Measurements from ENCODE around the gene KRT72. TPM values are rescaled to one million over a fixed set of nuclear protein-coding genes. Genes with fewer than 3 reads are reported as not detected.

The KRT72 gene
- total and polyA plus RNA-seq, 4 experiments from 2014 or later, result 7.7 to 8.4 TPM; not detected in 2

DNA sequence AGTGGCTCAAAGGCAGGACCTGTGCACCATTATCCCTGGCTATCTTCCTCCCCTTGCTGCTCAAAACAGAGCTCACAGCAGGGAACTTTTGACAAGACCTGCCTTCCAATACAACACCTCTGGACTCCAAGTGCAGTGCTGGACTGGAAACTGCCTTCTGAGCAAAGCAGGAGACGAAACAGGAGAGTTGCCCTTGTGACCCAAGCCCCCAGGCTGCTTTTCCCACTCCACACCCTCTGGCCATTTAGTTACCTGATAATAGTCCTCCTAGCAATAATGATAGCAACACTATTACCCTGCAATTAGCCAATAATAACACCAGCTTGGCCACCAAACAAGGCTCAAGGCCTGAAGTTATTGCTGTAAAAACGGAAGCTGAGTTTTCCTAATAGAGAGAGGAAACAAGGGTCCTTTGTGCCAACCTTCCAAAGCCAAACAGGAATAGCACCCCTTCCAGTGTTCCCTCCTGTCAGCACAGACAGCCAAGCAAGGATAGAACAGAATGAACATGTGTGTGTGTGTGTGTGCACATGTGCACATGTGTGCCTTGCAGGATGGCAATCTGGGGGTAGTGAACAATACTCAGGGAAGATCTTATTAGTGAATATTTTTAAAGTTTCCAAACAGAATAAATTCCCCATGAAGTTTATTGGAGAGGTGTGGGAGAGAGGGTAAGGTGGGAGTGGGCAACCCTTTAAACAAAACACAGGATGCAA, 26.3 kb upstream of the KRT72 start:
- Histone ChIP-seq H3K27me3 (ENCODE audit: insufficient read depth, low read length) (no peaks in the 10 kb centered on the region), H3K36me3 (ENCODE audit: insufficient read depth, low read length) (no peaks in the 10 kb centered on the region), H3K9me3 (ENCODE audit: control insufficient read depth in 1 of 2, low read length in 2 of 2) (no peaks in the 10 kb centered on the region), H3K27ac (ENCODE audit: low read depth, low read length) (no peak overlapping the region), H3K4me1 (ENCODE audit: insufficient read depth, low read length) (peaks cover 11% of the 10 kb centered on the region), H3K4me3 (ENCODE audit: low read length in 2 of 2) (no peak overlapping the region)
- intact Hi-C loops (cut with micrococcal nuclease), result no loop called here
- Mint-ChIP-seq H3K4me3 (no peak overlapping the region), H3K9me3 (peaks cover 0 to 7% (median 1%) of the 10 kb centered on the region in 8 donors), H3K4me1 (peaks cover 9 to 51% (median 25%) of the 10 kb centered on the region in 4 donors), H3K27me3 (peaks cover 0 to 3% of the 10 kb centered on the region in 2 donors), H3K36me3 (no peaks in the 10 kb centered on the region), H3K27ac (peak overlapping the region in 1 of 7 donors; percentile 25)
- no peak for DNase-seq
- POLR2A ChIA-PET (ENCODE audit: partially characterized antibody), result interaction anchor here (1.9 kb wide), 1 partner anchor 18 kb away, joined by 7 read pairs; no protein-coding TSS in a partner anchor
- CTCF ChIA-PET (ENCODE audit: partially characterized antibody), result no interaction called here

DNA sequence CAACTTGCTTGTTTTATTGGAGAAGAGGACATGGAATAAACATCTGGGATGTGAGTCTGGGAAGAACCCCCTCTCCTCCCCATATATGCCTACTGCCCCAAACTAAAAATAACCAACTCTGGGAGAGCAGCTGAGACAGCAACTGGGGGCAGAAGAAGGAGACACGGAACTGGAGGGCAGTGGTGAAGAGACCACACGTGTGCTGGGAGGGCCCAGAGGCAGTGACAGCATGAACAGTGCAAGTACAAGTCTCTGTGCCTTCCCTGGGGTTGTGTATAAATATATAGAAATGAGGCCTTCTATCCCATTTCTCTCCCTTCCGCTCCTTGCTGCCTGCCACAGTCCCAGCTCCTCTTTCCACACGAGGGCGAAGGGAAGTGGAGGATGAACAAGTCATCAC, 21.1 kb upstream of the KRT72 start:
- DNase-seq, result no peak
- Mint-ChIP-seq H3K27ac (no peak overlapping the region), H3K36me3 (no peaks in the 10 kb centered on the region), H3K27me3 (peaks cover 2 to 4% of the 10 kb centered on the region in 2 donors), H3K9me3 (peaks cover 0 to 7% (median 1%) of the 10 kb centered on the region in 8 donors), H3K4me3 (no peak overlapping the region), H3K4me1 (peaks cover 0 to 16% (median 6%) of the 10 kb centered on the region in 4 donors)
- H3K4me1 ChIP-seq (ENCODE audit: insufficient read depth, low read length), result no peaks in the 10 kb centered on the region
- H3K27me3 ChIP-seq (ENCODE audit: insufficient read depth, low read length), result no peaks in the 10 kb centered on the region
- H3K9me3 ChIP-seq (ENCODE audit: control insufficient read depth in 1 of 2, low read length in 2 of 2), result no peaks in the 10 kb centered on the region
- intact Hi-C loops (cut with micrococcal nuclease), result no loop called here
- no peak overlapping the region for H3K27ac ChIP-seq (ENCODE audit: low read depth, low read length)
- H3K4me3 ChIP-seq (ENCODE audit: low read length in 2 of 2), result no peak overlapping the region
- no peaks in the 10 kb centered on the region for H3K36me3 ChIP-seq (ENCODE audit: insufficient read depth, low read length)
- ChIA-PET POLR2A (ENCODE audit: partially characterized antibody) (interaction anchor here (0.8 kb wide), 1 partner anchor 10 kb away, joined by 3 read pairs; no protein-coding TSS in a partner anchor), CTCF (ENCODE audit: partially characterized antibody) (no interaction called here)

DNA sequence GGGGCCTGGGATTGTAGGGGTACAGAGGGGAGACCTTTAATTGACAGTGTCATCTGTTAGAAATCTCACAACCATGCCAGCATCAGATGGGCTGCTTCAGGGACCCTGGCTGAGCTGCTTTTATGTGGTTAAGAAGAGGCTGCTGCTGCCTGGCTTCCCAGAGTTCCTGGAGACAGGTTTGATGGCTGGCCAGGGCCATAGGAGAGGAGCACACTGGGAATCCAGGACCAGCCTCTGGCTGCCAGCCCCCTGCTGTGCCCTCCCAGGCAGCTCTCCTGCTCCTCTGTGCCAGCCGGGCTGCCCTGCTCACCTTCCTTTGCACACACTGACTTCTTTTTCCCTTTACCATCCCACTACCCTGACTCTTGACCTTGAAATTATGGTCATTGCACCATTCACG, 17.6 kb upstream of the KRT72 start:
- CTCF ChIA-PET (ENCODE audit: partially characterized antibody), result interaction anchor here (1.2 to 1.5 kb wide), 2 partner anchors 15 to 35 kb away, joined by 3 read pairs; no protein-coding TSS in a partner anchor

DNA sequence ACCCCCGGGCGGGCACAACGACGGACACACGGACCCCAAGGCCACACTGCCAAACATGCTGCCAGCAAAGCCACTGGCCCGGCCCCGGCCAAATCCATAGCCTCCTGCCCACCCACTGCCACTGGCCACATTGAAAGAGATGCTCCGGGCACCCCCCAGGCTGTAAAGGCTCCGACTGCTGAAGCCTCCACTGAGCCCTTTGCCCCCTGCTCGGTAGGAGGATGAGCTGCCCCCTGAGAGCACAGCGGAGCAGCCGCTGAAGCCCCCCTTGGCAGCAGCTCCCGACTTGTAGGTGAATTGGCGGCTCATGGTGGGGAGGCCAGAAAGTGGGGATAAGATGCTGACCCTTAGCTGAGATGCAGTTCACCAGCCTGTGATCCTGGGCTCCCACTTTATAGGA, 17.0 kb upstream of the KRT72 start, which contains the start of gene KRT73:
Gene KRT73, minus strand, starts transcription at position 344 of the 400 bp plus-strand sequence. Its CDS starts 35 bp downstream, at position 309.
- H3K27ac Mint-ChIP-seq, result peak within 1 kb of the TSS in 1 of 7 donors; percentile 57
- peaks cover 26% of the 10 kb centered on the region for H3K4me1 ChIP-seq (ENCODE audit: insufficient read depth, low read length)
- POLR2A ChIA-PET (ENCODE audit: partially characterized antibody), result no interaction called here

More for the DNA sequence above, 17.6 kb upstream of the KRT72 start:
- H3K27ac Mint-ChIP-seq, result no peak overlapping the region
- intact Hi-C loops (cut with micrococcal nuclease), result no loop called here
- Histone ChIP-seq H3K4me1 (ENCODE audit: insufficient read depth, low read length) (peaks cover 26% of the 10 kb centered on the region), H3K27ac (ENCODE audit: low read depth, low read length) (no peak overlapping the region), H3K9me3 (ENCODE audit: control insufficient read depth in 1 of 2, low read length in 2 of 2) (no peaks in the 10 kb centered on the region), H3K36me3 (ENCODE audit: insufficient read depth, low read length) (no peaks in the 10 kb centered on the region), H3K4me3 (ENCODE audit: low read length in 2 of 2) (no peak overlapping the region), H3K27me3 (ENCODE audit: insufficient read depth, low read length) (no peaks in the 10 kb centered on the region)
- peaks cover 7 to 39% (median 23%) of the 10 kb centered on the region in 4 donors for H3K4me1 Mint-ChIP-seq
- H3K9me3 Mint-ChIP-seq, result peaks cover 0 to 7% (median 1%) of the 10 kb centered on the region in 8 donors
- H3K36me3 Mint-ChIP-seq, result no peaks in the 10 kb centered on the region
- DNase-seq, result no peak
- peaks cover 3 to 8% of the 10 kb centered on the region in 2 donors for H3K27me3 Mint-ChIP-seq
- H3K4me3 Mint-ChIP-seq, result no peak overlapping the region
- POLR2A ChIA-PET (ENCODE audit: partially characterized antibody), result interaction anchor here (1.0 to 2.1 kb wide), 3 partner anchors 8 to 32 kb away, joined by 3 to 6 read pairs (median 4); no protein-coding TSS in a partner anchor

DNA sequence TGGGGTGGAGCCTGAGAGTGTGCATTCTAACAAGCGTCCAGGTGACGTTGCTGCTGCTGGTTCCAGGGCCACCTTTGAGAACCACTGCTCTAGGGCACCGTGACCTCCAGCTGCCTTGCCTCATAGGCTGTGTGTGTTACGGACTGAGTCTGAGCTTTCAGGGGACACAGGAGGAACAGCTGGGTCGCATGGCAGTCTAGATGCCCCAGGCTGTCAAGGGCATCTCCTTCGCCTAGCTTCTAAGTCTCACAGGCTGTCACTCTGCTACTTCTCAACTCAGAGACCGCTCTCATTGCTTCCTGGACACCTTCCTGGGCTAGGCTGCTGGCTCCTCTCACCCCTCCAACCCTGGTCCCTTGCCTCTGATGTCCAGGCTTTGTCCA, 16.1 kb upstream of the KRT72 start:
- H3K4me3 Mint-ChIP-seq, result no peak overlapping the region
- ChIA-PET CTCF (ENCODE audit: partially characterized antibody) (interaction anchor here (1.4 kb wide), 1 partner anchor 254 kb away, joined by 4 read pairs; no protein-coding TSS in a partner anchor), POLR2A (ENCODE audit: partially characterized antibody) (interaction anchor here (2.0 kb wide), 1 partner anchor 16 kb away, joined by 4 read pairs; no protein-coding TSS in a partner anchor)

More for the DNA sequence above, 17.0 kb upstream of the KRT72 start, which contains the start of gene KRT73:
- no peak for DNase-seq
- H3K36me3 Mint-ChIP-seq, result no peaks in the 10 kb centered on the region
- CTCF ChIA-PET (ENCODE audit: partially characterized antibody), result interaction anchor here (1.4 kb wide), 1 partner anchor 253 kb away, joined by 4 read pairs; no protein-coding TSS in a partner anchor
- H3K4me3 ChIP-seq (ENCODE audit: low read length in 2 of 2), result no peak within 1 kb of the TSS
- H3K9me3 Mint-ChIP-seq, result peaks cover 0 to 6% (median 1%) of the 10 kb centered on the region in 8 donors
- H3K27ac ChIP-seq (ENCODE audit: low read depth, low read length), result no peak within 1 kb of the TSS
- H3K9me3 ChIP-seq (ENCODE audit: control insufficient read depth in 1 of 2, low read length in 2 of 2), result no peaks in the 10 kb centered on the region
- peaks cover 3 to 8% of the 10 kb centered on the region in 2 donors for H3K27me3 Mint-ChIP-seq
- H3K4me3 Mint-ChIP-seq, result no peak within 1 kb of the TSS
- intact Hi-C loops (cut with micrococcal nuclease), result no loop called here
- peaks cover 7 to 46% (median 26%) of the 10 kb centered on the region in 4 donors for H3K4me1 Mint-ChIP-seq
- no peaks in the 10 kb centered on the region for H3K36me3 ChIP-seq (ENCODE audit: insufficient read depth, low read length)
- H3K27me3 ChIP-seq (ENCODE audit: insufficient read depth, low read length), result no peaks in the 10 kb centered on the region

DNA sequence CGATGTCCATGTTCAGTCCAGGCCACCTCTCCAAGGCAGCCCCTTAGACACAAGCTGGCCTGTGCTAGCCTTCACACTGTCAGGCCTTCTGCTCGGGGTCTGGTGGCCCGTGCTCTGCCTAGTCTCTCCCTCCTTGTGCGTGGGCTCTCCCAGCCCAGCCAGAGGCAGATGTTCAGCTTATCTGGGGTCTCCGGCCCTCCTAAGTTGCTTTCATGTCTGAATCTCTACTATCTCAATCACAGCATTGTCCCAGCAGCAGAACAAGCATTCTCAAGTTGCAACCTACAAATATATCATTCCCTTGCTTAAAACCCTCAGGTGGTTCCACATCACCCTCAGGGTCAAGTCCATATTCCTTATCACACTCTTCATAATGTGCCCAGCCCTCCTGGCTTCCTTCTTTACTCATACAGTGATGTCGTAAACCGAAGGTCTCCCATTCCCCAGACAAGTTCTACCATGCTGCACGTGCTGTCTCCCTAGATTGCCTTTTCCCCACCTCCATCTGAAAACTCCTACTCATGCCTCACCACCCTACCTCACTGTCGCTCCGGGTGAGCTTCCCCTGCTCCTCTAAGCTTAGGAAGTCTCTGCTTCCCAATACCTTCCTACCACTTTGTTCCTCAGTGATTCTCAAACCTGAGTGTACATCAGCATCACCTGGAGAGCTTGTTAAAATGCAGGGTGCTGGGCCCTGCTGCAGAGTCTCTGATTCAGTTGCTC, 15.6 kb upstream of the KRT72 start:
- intact Hi-C loops (cut with micrococcal nuclease), result no loop called here

More for the DNA sequence above, 16.1 kb upstream of the KRT72 start:
- Histone ChIP-seq H3K9me3 (ENCODE audit: control insufficient read depth in 1 of 2, low read length in 2 of 2) (no peaks in the 10 kb centered on the region), H3K27ac (ENCODE audit: low read depth, low read length) (no peak overlapping the region), H3K4me3 (ENCODE audit: low read length in 2 of 2) (no peak overlapping the region), H3K4me1 (ENCODE audit: insufficient read depth, low read length) (peaks cover 33% of the 10 kb centered on the region), H3K27me3 (ENCODE audit: insufficient read depth, low read length) (no peaks in the 10 kb centered on the region), H3K36me3 (ENCODE audit: insufficient read depth, low read length) (no peaks in the 10 kb centered on the region)
- Mint-ChIP-seq H3K36me3 (no peaks in the 10 kb centered on the region), H3K27me3 (peaks cover 2 to 8% of the 10 kb centered on the region in 2 donors), H3K27ac (peak overlapping the region in 3 of 7 donors; percentile 49 to 57 (median 51)), H3K9me3 (peaks cover 0 to 1% (median 0%) of the 10 kb centered on the region in 8 donors), H3K4me1 (peaks cover 11 to 54% (median 32%) of the 10 kb centered on the region in 4 donors)
- no peak for DNase-seq
- intact Hi-C loops (cut with micrococcal nuclease), result no loop called here

More for the DNA sequence above, 15.6 kb upstream of the KRT72 start:
- no peak overlapping the region for H3K4me3 ChIP-seq (ENCODE audit: low read length in 2 of 2)
- peaks cover 11 to 60% (median 35%) of the 10 kb centered on the region in 4 donors for H3K4me1 Mint-ChIP-seq
- H3K9me3 Mint-ChIP-seq, result peaks cover 0 to 1% (median 0%) of the 10 kb centered on the region in 8 donors
- H3K27me3 ChIP-seq (ENCODE audit: insufficient read depth, low read length), result no peaks in the 10 kb centered on the region
- H3K4me3 Mint-ChIP-seq, result peak overlapping the region in 3 of 8 donors; percentile 7 to 54 (median 30)
- H3K27ac Mint-ChIP-seq, result peak overlapping the region in 6 of 7 donors; percentile 51 to 92 (median 67)
- H3K36me3 Mint-ChIP-seq, result no peaks in the 10 kb centered on the region
- peaks cover 2 to 8% of the 10 kb centered on the region in 2 donors for H3K27me3 Mint-ChIP-seq
- H3K27ac ChIP-seq (ENCODE audit: low read depth, low read length), result no peak overlapping the region
- ChIA-PET CTCF (ENCODE audit: partially characterized antibody) (interaction anchor here (0.6 to 1.4 kb wide), 2 partner anchors 18 to 254 kb away, joined by 3 to 4 read pairs; no protein-coding TSS in a partner anchor), POLR2A (ENCODE audit: partially characterized antibody) (interaction anchor here (2.0 kb wide), 1 partner anchor 17 kb away, joined by 4 read pairs; no protein-coding TSS in a partner anchor)
- no peaks in the 10 kb centered on the region for H3K36me3 ChIP-seq (ENCODE audit: insufficient read depth, low read length)
- peaks cover 39% of the 10 kb centered on the region for H3K4me1 ChIP-seq (ENCODE audit: insufficient read depth, low read length)
- no peaks in the 10 kb centered on the region for H3K9me3 ChIP-seq (ENCODE audit: control insufficient read depth in 1 of 2, low read length in 2 of 2)
- no peak for DNase-seq
